Spleen (tissue), 13 donors: ENCODE data around the gene CLSTN3. TPM values are rescaled to one million over a fixed set of nuclear protein-coding genes. Genes with fewer than 3 reads are reported as not detected.

Source experiments
- DNase-seq: peaks from one replicate; pipeline ENCODE4 v3.0.0-alpha.2; 2020
- H3K27ac ChIP-seq, 8 donors: fragments of 200-600 bp; sonication (generic) in 7 of 8; 1 replicate in 4 of 8; 2 replicates in 4 of 8; pipeline versions ENCODE4 v1.5.0 to v1.8.0; 2016 to 2021; ENCODE audit warnings: inconsistent platforms in 4 of 8, mild to moderate bottlenecking in 4 of 8, moderate library complexity in 1 of 8
- H3K27me3 ChIP-seq, 7 donors: fragments of 200-600 bp; sonication (generic) in 6 of 7; replicated peaks in 1 of 7; 1 replicate in 4 of 7; 2 replicates in 3 of 7; pipeline versions ENCODE4 v1.5.0 to v1.8.0; 2016 to 2021; ENCODE audit warnings: inconsistent platforms in 3 of 7, mild to moderate bottlenecking in 1 of 7
- H3K36me3 ChIP-seq, 6 donors: fragments of 200-600 bp; sonication (generic) in 5 of 6; 1 replicate in 4 of 6; 2 replicates in 2 of 6; pipeline versions ENCODE4 v1.5.0 to v1.8.0; 2016 to 2021; ENCODE audit warnings: inconsistent platforms in 2 of 6
- H3K4me1 ChIP-seq, 6 donors: fragments of 200-600 bp; sonication (generic) in 5 of 6; 1 replicate in 3 of 6; 2 replicates in 3 of 6; pipeline versions ENCODE4 v1.5.0 to v1.8.0; 2016 to 2021; ENCODE audit warnings: inconsistent platforms in 3 of 6
- H3K4me3 ChIP-seq, 8 donors: fragments of 200-600 bp; sonication (generic) in 7 of 8; 1 replicate in 4 of 8; 2 replicates in 4 of 8; pipeline versions ENCODE4 v1.5.0 to v1.8.0; 2016 to 2021; ENCODE audit warnings: inconsistent platforms in 4 of 8, mild to moderate bottlenecking in 4 of 8, moderate library complexity in 2 of 8
- H3K9me3 ChIP-seq, 8 donors: fragments of 200-600 bp; sonication (generic) in 7 of 8; 1 replicate in 4 of 8; 2 replicates in 4 of 8; pipeline versions ENCODE4 v1.5.0 to v1.8.0; 2016 to 2021; ENCODE audit warnings: inconsistent platforms in 4 of 8
- POLR2A ChIP-seq, 3 donors: fragments of 450-650 bp; IDR thresholded peaks; one replicate each; pipeline ENCODE4 v1.5.1; 2017; ENCODE audit warnings: antibody characterized with exemption in 3 of 3, mild to moderate bottlenecking in 1 of 3
- POLR2AphosphoS5 ChIP-seq, 3 donors: sonication (generic); formaldehyde crosslinking; IDR thresholded peaks; one replicate each; pipeline ENCODE4 v1.5.1; 2017; ENCODE audit warnings: antibody characterized with exemption in 3 of 3
- WGBS, 5 donors: extraction: QIAGEN DNeasy Blood & Tissue Kit in 3 of 5; methylation state at CpG; one replicate each; pipeline versions ENCODE4 v1.1.5 to v1.1.7; 2013 to 2018; 5-methylcytosine and 5-hydroxymethylcytosine counted together
- intact Hi-C: fragments of 100-400 bp; cut with DNase I; formaldehyde crosslinking; loops from one replicate; pipeline ENCODE4 v1.15.0; 2023; ENCODE audit warnings: low total_unique reads
- long read RNA-seq, 2 donors: transcript quantifications; one replicate each; lab custom pipeline, GENCODE V29; 2026
- polyA plus RNA-seq, 3 donors: library from polyadenylated mRNA; stranded (reverse); fragments of 200-250 nt; gene quantifications; one replicate each; pipeline ENCODE4 v1.2.1, GENCODE V29; 2013
- total RNA-seq, 7 donors: library from RNA; depleted of rRNA in 3 of 7; stranded (reverse); fragments of >200 nt in 3 of 7; fragmentation: NEBNext Ultra II Directional in 4 of 7; extraction: Animal tissue kit (Norgen Biotek cat#: 25700) in 4 of 7; gene quantifications; one replicate each; pipeline versions ENCODE4 v1.1.0 to v1.2.1, GENCODE V29; 2016 to 2021
- TF ChIP-seq, protein P1 (sequence below), 11 experiments: fragments of 200-600 bp in 7 of 11; fragments of 450-650 bp in 4 of 11; sonication (generic) in 4 of 11; IDR thresholded peaks in 8 of 11; conservative IDR thresholded peaks in 3 of 11; 1 replicate in 7 of 11; 2 replicates in 4 of 11; pipeline versions ENCODE4 v1.4.0 to v1.8.0; 2016 to 2021; ENCODE audit warnings: antibody characterized with exemption in 11 of 11, inconsistent platforms in 4 of 11, mild to moderate bottlenecking in 1 of 11
- donor health status: healthy with polysubstance abuse.
- donor health status: DM: no; HTN: no; CAD: no; lungs with moderate emphysema.
- donor health status: DM: no; HTN: no; CAD: no.
- donor health status: Bipolar disorder and iron deficiency.
- donor health status: healthy.
- donor health status: DM: no; HTN: no; CAD: no.
- donor health status: DM: yes; HTN: yes; CAD: no.

The CLSTN3 gene
- total RNA-seq (100 to 1,000 TPM in 2 of 7 donors, 10 to 100 TPM in 5; 40.1 to 131 (median 87.9) TPM), polyA plus RNA-seq (10 to 100 TPM; 15.0 to 21.5 (median 18.7) TPM)
- long read RNA-seq, donor 1, full-length matches to known transcripts: 6 of 12 reads
- long read RNA-seq, donor 1, partial matches to known transcripts: 6 of 12 reads
- long read RNA-seq, donor 1, other reads (novel, unspliced or antisense): 0 of 12 reads
- long read RNA-seq, donor 2, full-length matches to known transcripts: 12 of 32 reads
- long read RNA-seq, donor 2, partial matches to known transcripts: 20 of 32 reads
- long read RNA-seq, donor 2, other reads (novel, unspliced or antisense): 0 of 32 reads

GRCh38 chr12:7129872-7130691 is at the start of gene CLSTN3:
Gene CLSTN3, plus strand, starts transcription at chr12:7130371. Its CDS starts 278 bp downstream, at chr12:7130649.
- Histone ChIP-seq H3K36me3 (peaks cover 0 to 25% (median 18%) of the 10 kb centered on the region in 6 donors), H3K4me1 (peaks cover 0 to 70% (median 32%) of the 10 kb centered on the region in 6 donors), H3K27me3 (peaks cover 0 to 27% (median 0%) of the 10 kb centered on the region in 7 donors), H3K9me3 (no peaks in the 10 kb centered on the region), H3K4me3 (peak within 1 kb of the TSS; percentile 49 to 80 (median 62)), H3K27ac (peak within 1 kb of the TSS; percentile 74 to 89 (median 84))
- intact Hi-C loops: no loop called here
- 0 to 2% (median 1%) methylated on average over 25 to 40 of the region's 40 CpGs for WGBS, 5 donors
- TF ChIP-seq POLR2AphosphoS5 (IDR thresholded peaks at IDR 0.05) (peak; percentile 60 to 77 (median 62)), POLR2A (IDR thresholded peaks at IDR 0.05) (no peak)
- TF ChIP-seq, protein P1, sequence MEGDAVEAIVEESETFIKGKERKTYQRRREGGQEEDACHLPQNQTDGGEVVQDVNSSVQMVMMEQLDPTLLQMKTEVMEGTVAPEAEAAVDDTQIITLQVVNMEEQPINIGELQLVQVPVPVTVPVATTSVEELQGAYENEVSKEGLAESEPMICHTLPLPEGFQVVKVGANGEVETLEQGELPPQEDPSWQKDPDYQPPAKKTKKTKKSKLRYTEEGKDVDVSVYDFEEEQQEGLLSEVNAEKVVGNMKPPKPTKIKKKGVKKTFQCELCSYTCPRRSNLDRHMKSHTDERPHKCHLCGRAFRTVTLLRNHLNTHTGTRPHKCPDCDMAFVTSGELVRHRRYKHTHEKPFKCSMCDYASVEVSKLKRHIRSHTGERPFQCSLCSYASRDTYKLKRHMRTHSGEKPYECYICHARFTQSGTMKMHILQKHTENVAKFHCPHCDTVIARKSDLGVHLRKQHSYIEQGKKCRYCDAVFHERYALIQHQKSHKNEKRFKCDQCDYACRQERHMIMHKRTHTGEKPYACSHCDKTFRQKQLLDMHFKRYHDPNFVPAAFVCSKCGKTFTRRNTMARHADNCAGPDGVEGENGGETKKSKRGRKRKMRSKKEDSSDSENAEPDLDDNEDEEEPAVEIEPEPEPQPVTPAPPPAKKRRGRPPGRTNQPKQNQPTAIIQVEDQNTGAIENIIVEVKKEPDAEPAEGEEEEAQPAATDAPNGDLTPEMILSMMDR (IDR thresholded peaks at IDR 0.05 in 8 of 11, conservative IDR thresholded peaks at IDR 0.05 in 3 of 11): peak in 1 of 11 experiments; percentile 12
- peak; percentile 92 for DNase-seq

DNA sequence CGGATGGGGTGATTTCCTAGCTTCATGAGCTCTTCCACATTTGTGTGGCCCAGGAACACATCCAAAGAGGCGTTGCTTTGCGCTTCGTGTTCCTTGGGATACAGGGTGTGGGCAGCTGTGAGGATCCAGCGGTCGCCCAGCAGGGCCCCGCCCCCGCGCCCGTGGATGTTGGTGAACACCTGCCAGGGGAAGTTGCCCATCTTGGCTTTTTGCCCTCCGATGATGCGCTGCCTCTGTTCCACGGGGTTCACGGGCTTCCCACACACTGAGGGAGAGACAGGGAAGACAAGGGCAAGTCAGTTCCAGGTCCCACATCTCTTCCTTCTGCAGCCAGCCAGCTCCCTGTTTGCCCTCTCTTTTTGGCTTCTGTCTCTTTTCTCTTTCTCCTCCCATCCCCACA is 49.1 kb upstream of the CLSTN3 start:
- no peaks in the 10 kb centered on the region for H3K27me3 ChIP-seq
- no peak for DNase-seq
- no peaks in the 10 kb centered on the region for H3K9me3 ChIP-seq
- TF ChIP-seq, protein P1 (IDR thresholded peaks at IDR 0.05 in 8 of 11, conservative IDR thresholded peaks at IDR 0.05 in 3 of 11): no peak
- TF ChIP-seq POLR2A (IDR thresholded peaks at IDR 0.05) (no peak), POLR2AphosphoS5 (IDR thresholded peaks at IDR 0.05) (no peak)
- H3K36me3 ChIP-seq: peaks cover 0 to 49% (median 6%) of the 10 kb centered on the region in 6 donors
- H3K4me3 ChIP-seq: no peak overlapping the region
- intact Hi-C loops: no loop called here
- H3K27ac ChIP-seq: peak overlapping the region in 2 of 8 donors; percentile 4 to 11
- peaks cover 0 to 9% (median 0%) of the 10 kb centered on the region in 6 donors for H3K4me1 ChIP-seq
- 82 to 92% (median 86%) methylated on average over 11 to 14 of the region's 14 CpGs for WGBS, 5 donors

DNA sequence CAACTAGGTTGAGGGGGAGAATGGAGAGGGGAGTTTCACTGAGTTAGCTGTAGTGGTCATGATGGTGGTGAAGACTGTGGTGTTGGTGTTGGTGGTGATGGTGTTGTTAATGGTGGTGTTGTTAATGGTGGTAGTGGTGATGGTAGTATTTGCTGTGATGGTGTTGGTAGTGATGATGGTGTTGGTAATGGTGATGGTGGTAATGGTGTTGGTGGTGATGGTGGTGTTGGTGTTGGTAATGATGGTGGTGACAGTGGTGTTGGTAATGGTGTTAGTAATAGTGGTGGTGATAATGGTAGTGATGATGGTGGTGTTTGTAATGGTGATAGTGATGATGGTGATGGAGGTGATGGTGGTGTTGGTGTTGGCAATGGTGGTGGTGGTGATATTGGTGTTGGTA is 47.0 kb upstream of the CLSTN3 start:
- Histone ChIP-seq H3K36me3 (peaks cover 0 to 70% (median 8%) of the 10 kb centered on the region in 6 donors), H3K27me3 (no peaks in the 10 kb centered on the region)

More for the DNA sequence above, 47.0 kb upstream of the CLSTN3 start:
- H3K27ac ChIP-seq: no peak overlapping the region
- peaks cover 0 to 9% (median 0%) of the 10 kb centered on the region in 6 donors for H3K4me1 ChIP-seq
- TF ChIP-seq POLR2A (IDR thresholded peaks at IDR 0.05): no peak
- no peak for TF ChIP-seq POLR2AphosphoS5 (IDR thresholded peaks at IDR 0.05)
- TF ChIP-seq, protein P1 (IDR thresholded peaks at IDR 0.05 in 8 of 11, conservative IDR thresholded peaks at IDR 0.05 in 3 of 11): no peak
- H3K4me3 ChIP-seq: no peak overlapping the region
- intact Hi-C loops: no loop called here
- no peak for DNase-seq
- H3K9me3 ChIP-seq: no peaks in the 10 kb centered on the region
